Right lobe of liver (tissue), 4 donors: ENCODE results near the gene GDPGP1.
"Not testable (repeated sequence)": the region's sequence is repeated elsewhere in the genome, so short reads cannot be mapped to it uniquely, and the experiment has no call there.

Experiments used
- CTCF ChIP-seq, 4 donors: fragments of 200-600 bp in 3 of 4; fragments of 450-650 bp in 1 of 4; IDR thresholded peaks; one replicate each; pipeline versions ENCODE4 v1.5.1 to v1.8.0; 2016 to 2022; ENCODE audit warnings: antibody characterized with exemption in 4 of 4, mild to moderate bottlenecking in 2 of 4
- POLR2A ChIP-seq: fragments of 450-650 bp; IDR thresholded peaks from one replicate; pipeline ENCODE4 v1.6.1; 2017; ENCODE audit warnings: antibody characterized with exemption, mild to moderate bottlenecking
- donor health status: DM: no; HTN: no; CAD: no.
- donor health status: DM: no; HTN: no; CAD: no.
- donor health status: DM: no; HTN: yes; CAD: no.

DNA sequence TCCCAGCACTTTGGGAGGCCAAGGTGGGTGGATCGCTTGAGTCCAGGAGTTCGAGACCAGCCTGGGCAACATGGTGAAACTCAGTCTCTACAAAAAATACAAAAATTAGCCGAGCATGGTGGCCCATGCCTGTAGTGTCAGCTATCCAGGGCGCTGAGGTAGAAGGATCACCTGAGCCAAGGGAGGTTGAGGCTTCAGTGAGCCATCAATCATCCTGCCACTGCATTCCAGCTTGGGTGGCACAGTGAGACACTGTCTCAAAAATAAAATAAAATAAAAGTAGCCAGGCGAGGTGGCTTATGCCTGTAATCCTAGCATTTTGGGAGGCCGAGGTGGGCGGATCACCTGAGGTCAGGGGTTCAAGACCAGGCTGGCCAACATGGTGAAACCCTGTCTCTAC, 45.9 kb upstream of the GDPGP1 start:
- not testable (repeated sequence) for TF ChIP-seq CTCF (IDR thresholded peaks at IDR 0.05); POLR2A
